HEK293 (cell line): ENCODE data around the gene FHIP1B.

Source experiments
- CTCF ChIA-PET: fragments of 350-600 bp; formaldehyde crosslinking; extraction: SDS; loops from one replicate; lab custom pipeline; 2021; ENCODE audit warnings: antibody characterized with exemption; lab: Yijun Ruan, JAX
- POLR2A ChIA-PET: fragments of 300-600 bp; formaldehyde crosslinking; extraction: SDS; loops from one replicate; lab custom pipeline; 2020; ENCODE audit warnings: antibody characterized with exemption, inconsistent platforms; lab: Yijun Ruan, JAX
- H3K27ac ChIP-seq: fragments of 200-500 bp; sonication (Bioruptor generic); 2 replicates; pipeline ENCODE4 v1.5.1; 2014; ENCODE audit warnings: low read depth, low read length, control low read depth, inconsistent platforms; ENCODE audit errors: extremely low read depth
- H3K36me3 ChIP-seq, 2 experiments: fragments of 200-500 bp in 1 of 2; sonication (Bioruptor generic) in 1 of 2; 1 replicate in 1 of 2; 2 replicates in 1 of 2; pipeline ENCODE4 v1.5.1; 2014 to 2017; ENCODE audit warnings: inconsistent platforms in 2 of 2, low read length in 2 of 2; ENCODE audit not compliant: control insufficient read depth in 2 of 2, insufficient read depth in 1 of 2
- H3K4me1 ChIP-seq: fragments of 200-500 bp; sonication (Bioruptor generic); 2 replicates; pipeline ENCODE4 v1.5.1; 2014; ENCODE audit warnings: mild to moderate bottlenecking, low read length, inconsistent platforms; ENCODE audit not compliant: control insufficient read depth, insufficient read depth
- H3K4me3 ChIP-seq: 2 replicates; pipeline ENCODE4 v1.5.1; 2011; ENCODE audit warnings: low read depth, mild to moderate bottlenecking, control low read depth, low read length, moderate library complexity
- H3K9me3 ChIP-seq: fragments of 200-500 bp; sonication (Bioruptor generic); 2 replicates; pipeline ENCODE4 v1.5.1; 2014; ENCODE audit warnings: low read depth, low read length, inconsistent platforms; ENCODE audit not compliant: control insufficient read depth, insufficient read depth
- ZBTB26 ChIP-seq: fragments of 450-650 bp; formaldehyde crosslinking; optimal IDR thresholded peaks from 2 replicates; pipeline ENCODE3; 2016; ENCODE audit warnings: missing biosample characterization, mild to moderate bottlenecking, missing genetic modification characterization
- ZFHX2 ChIP-seq: fragments of 450-650 bp; formaldehyde crosslinking; conservative IDR thresholded peaks from 2 replicates; pipeline ENCODE4 v1.5.1; 2016; ENCODE audit warnings: missing biosample characterization, missing genetic modification characterization
- ZIC2 ChIP-seq: fragments of 450-650 bp; formaldehyde crosslinking; IDR thresholded peaks from 2 replicates; pipeline ENCODE4 v1.5.1; 2016; ENCODE audit warnings: missing biosample characterization, missing genetic modification characterization
- ZNF112 ChIP-seq: fragments of 450-650 bp; formaldehyde crosslinking; IDR thresholded peaks from 2 replicates; pipeline ENCODE4 v1.5.0; 2017; ENCODE audit warnings: missing biosample characterization, missing genetic modification characterization
- ZNF114 ChIP-seq: fragments of 450-650 bp; formaldehyde crosslinking; IDR thresholded peaks from 2 replicates; pipeline ENCODE4 v1.5.0; 2017; ENCODE audit warnings: missing biosample characterization, missing genetic modification characterization
- ZNF132 ChIP-seq: fragments of 450-650 bp; formaldehyde crosslinking; IDR thresholded peaks from 2 replicates; pipeline ENCODE4 v1.5.1; 2017; ENCODE audit warnings: missing biosample characterization, missing genetic modification characterization, borderline replicate concordance
- ZNF138 ChIP-seq: fragments of 450-650 bp; formaldehyde crosslinking; IDR thresholded peaks from 2 replicates; pipeline ENCODE4 v1.5.1; 2016; ENCODE audit warnings: missing biosample characterization, missing genetic modification characterization, borderline replicate concordance
- ZNF157 ChIP-seq: fragments of 450-650 bp; formaldehyde crosslinking; IDR thresholded peaks from 2 replicates; pipeline ENCODE4 v1.5.1; 2016; ENCODE audit warnings: missing biosample characterization, missing genetic modification characterization
- ZNF324 ChIP-seq: fragments of 450-650 bp; formaldehyde crosslinking; IDR thresholded peaks from 2 replicates; pipeline ENCODE4 v1.5.1; 2016; ENCODE audit warnings: missing biosample characterization, missing genetic modification characterization
- ZNF350 ChIP-seq: fragments of 450-650 bp; formaldehyde crosslinking; IDR thresholded peaks from 2 replicates; pipeline ENCODE4 v1.5.0; 2017; ENCODE audit warnings: missing biosample characterization, mild to moderate bottlenecking, missing genetic modification characterization
- ZNF514 ChIP-seq: fragments of 450-650 bp; formaldehyde crosslinking; IDR thresholded peaks from 2 replicates; pipeline ENCODE4 v1.5.1; 2016; ENCODE audit warnings: missing biosample characterization, missing genetic modification characterization
- ZNF664 ChIP-seq: fragments of 450-650 bp; formaldehyde crosslinking; IDR thresholded peaks from 2 replicates; pipeline ENCODE4 v1.5.1; 2016; ENCODE audit warnings: missing biosample characterization, missing genetic modification characterization
- ZNF843 ChIP-seq: fragments of 450-650 bp; formaldehyde crosslinking; IDR thresholded peaks from 2 replicates; pipeline ENCODE4 v1.5.1; 2016; ENCODE audit warnings: missing biosample characterization, missing genetic modification characterization
- TF ChIP-seq, protein P1 (sequence below): fragments of 450-650 bp; formaldehyde crosslinking; IDR thresholded peaks from 2 replicates; pipeline ENCODE4 v1.5.0; 2017; ENCODE audit warnings: missing biosample characterization, missing genetic modification characterization, borderline replicate concordance
- TF ChIP-seq, protein P2 (sequence below): fragments of 450-650 bp; formaldehyde crosslinking; IDR thresholded peaks from 2 replicates; pipeline ENCODE4 v1.5.1; 2017; ENCODE audit warnings: missing biosample characterization, missing genetic modification characterization
- TF ChIP-seq, protein P3 (sequence below): fragments of 450-650 bp; formaldehyde crosslinking; IDR thresholded peaks from 2 replicates; pipeline ENCODE4 v1.5.1; 2016; ENCODE audit warnings: missing biosample characterization, missing genetic modification characterization

FHIP1B gene

GRCh38 chr11:6216501-6216900 lies 17.9 kb downstream of the FHIP1B start:
- ChIA-PET CTCF (interaction anchor here (0.7 to 1.1 kb wide), 2 partner anchors 90 to 137 kb away, joined by 3 to 4 read pairs; no protein-coding TSS in a partner anchor), POLR2A (no interaction called here)
- no peaks in the 10 kb centered on the region for H3K9me3 ChIP-seq
- TF ChIP-seq ZNF843 (tag by site-specific recombination) (no peak), ZNF514 (no peak), ZNF350 (tag by site-specific recombination) (no peak), ZNF324 (tag by site-specific recombination) (no peak), ZIC2 (no peak), ZNF114 (tag by site-specific recombination) (no peak), ZNF138 (tag by site-specific recombination) (no peak)
- H3K36me3 ChIP-seq: peaks cover 0 to 97% of the 10 kb centered on the region in 2 experiments; a peak in 2 of 3 replicates
- no peak overlapping the region for H3K27ac ChIP-seq
- no peaks in the 10 kb centered on the region for H3K4me1 ChIP-seq
- no peak overlapping the region for H3K4me3 ChIP-seq

DNA sequence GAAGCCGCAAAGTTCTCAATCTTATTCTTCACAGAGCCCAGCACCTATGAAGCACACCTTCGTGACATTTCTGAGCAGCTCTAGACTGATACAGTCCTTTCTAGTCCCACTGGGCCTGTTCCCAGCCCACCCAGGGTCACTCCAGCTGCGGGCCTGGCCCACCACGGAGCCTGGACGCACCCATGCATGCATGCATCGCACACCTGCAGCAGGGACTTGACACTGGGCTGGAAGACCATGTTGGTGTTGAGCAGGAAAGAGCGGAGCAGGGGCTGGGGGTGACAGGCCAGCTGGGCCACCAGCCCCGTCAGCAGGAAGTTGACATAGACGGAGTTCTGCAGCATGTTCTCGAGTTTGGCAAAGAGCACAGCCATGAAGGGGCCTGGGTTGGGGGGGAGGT lies 19.9 kb downstream of the FHIP1B start:
- TF ChIP-seq ZBTB26 (tag by site-specific recombination) (no peak), ZNF514 (no peak), ZNF132 (tag by site-specific recombination) (no peak), ZNF112 (tag by site-specific recombination) (no peak), ZNF157 (tag by site-specific recombination) (no peak), ZNF664 (tag by site-specific recombination) (no peak), ZFHX2 (no peak)
- TF ChIP-seq, protein P1, sequence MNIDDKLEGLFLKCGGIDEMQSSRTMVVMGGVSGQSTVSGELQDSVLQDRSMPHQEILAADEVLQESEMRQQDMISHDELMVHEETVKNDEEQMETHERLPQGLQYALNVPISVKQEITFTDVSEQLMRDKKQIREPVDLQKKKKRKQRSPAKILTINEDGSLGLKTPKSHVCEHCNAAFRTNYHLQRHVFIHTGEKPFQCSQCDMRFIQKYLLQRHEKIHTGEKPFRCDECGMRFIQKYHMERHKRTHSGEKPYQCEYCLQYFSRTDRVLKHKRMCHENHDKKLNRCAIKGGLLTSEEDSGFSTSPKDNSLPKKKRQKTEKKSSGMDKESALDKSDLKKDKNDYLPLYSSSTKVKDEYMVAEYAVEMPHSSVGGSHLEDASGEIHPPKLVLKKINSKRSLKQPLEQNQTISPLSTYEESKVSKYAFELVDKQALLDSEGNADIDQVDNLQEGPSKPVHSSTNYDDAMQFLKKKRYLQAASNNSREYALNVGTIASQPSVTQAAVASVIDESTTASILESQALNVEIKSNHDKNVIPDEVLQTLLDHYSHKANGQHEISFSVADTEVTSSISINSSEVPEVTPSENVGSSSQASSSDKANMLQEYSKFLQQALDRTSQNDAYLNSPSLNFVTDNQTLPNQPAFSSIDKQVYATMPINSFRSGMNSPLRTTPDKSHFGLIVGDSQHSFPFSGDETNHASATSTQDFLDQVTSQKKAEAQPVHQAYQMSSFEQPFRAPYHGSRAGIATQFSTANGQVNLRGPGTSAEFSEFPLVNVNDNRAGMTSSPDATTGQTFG (tag by site-specific recombination): no peak
- TF ChIP-seq, protein P2, sequence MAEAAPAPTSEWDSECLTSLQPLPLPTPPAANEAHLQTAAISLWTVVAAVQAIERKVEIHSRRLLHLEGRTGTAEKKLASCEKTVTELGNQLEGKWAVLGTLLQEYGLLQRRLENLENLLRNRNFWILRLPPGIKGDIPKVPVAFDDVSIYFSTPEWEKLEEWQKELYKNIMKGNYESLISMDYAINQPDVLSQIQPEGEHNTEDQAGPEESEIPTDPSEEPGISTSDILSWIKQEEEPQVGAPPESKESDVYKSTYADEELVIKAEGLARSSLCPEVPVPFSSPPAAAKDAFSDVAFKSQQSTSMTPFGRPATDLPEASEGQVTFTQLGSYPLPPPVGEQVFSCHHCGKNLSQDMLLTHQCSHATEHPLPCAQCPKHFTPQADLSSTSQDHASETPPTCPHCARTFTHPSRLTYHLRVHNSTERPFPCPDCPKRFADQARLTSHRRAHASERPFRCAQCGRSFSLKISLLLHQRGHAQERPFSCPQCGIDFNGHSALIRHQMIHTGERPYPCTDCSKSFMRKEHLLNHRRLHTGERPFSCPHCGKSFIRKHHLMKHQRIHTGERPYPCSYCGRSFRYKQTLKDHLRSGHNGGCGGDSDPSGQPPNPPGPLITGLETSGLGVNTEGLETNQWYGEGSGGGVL (tag by site-specific recombination): no peak
- TF ChIP-seq, protein P3, sequence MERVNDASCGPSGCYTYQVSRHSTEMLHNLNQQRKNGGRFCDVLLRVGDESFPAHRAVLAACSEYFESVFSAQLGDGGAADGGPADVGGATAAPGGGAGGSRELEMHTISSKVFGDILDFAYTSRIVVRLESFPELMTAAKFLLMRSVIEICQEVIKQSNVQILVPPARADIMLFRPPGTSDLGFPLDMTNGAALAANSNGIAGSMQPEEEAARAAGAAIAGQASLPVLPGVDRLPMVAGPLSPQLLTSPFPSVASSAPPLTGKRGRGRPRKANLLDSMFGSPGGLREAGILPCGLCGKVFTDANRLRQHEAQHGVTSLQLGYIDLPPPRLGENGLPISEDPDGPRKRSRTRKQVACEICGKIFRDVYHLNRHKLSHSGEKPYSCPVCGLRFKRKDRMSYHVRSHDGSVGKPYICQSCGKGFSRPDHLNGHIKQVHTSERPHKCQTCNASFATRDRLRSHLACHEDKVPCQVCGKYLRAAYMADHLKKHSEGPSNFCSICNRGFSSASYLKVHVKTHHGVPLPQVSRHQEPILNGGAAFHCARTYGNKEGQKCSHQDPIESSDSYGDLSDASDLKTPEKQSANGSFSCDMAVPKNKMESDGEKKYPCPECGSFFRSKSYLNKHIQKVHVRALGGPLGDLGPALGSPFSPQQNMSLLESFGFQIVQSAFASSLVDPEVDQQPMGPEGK (tag by site-specific recombination): no peak
- no peak overlapping the region for H3K27ac ChIP-seq
- CTCF ChIA-PET: no interaction called here
- H3K9me3 ChIP-seq: no peaks in the 10 kb centered on the region
- POLR2A ChIA-PET: no interaction called here
- no peaks in the 10 kb centered on the region for H3K4me1 ChIP-seq
- H3K36me3 ChIP-seq: peaks cover 0 to 99% of the 10 kb centered on the region in 2 experiments; a peak in 1 of 3 replicates
- H3K4me3 ChIP-seq: no peak overlapping the region
